Measurements from ENCODE around the gene ZDHHC14.

Gene ZDHHC14

DNA sequence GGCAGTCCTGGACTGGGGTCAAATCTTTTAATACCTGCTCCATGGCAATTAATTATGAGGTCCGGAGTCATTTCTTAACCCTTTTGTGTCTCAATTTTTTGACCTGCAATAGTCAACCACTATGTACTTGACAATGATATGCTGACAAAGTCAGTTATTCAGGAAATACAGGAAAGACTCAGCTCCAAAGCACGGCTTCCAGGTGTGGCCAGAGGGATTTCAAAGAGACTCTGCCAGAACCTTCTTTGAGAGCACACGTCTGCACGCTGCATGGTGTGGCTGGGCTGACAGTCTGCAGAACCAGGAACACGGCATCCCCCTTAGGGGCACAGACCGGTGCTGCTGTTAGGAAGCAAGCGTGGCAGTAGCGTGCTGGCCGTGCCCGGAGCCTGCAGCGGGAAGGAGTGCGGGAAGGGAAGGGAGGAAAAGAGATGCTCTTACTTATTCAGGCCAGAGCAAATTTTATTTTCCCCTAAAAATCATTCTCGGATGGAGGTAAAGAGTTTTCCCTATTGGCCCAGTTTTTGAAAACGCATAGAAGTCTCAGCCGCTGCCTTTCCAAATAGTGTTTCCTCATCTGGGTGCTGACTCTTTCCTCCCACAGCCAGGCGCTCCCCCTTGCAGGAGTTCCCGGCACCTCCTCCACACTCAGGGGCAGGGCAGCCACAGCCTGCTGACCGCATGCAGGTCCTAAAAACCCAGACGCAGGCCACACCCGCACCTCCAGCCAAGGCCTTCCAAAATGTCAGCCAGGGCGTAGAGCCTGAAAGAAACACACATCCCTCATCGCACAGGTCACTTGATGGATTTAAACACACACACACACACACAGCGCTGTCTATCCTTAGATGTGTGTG is 254.6 kb downstream of the ZDHHC14 start:
- peak in 1 of 2 donors; percentile 26 for DNase-seq (ENCODE audit: low read depth in 2 of 2)
- TF ChIP-seq, protein P1, sequence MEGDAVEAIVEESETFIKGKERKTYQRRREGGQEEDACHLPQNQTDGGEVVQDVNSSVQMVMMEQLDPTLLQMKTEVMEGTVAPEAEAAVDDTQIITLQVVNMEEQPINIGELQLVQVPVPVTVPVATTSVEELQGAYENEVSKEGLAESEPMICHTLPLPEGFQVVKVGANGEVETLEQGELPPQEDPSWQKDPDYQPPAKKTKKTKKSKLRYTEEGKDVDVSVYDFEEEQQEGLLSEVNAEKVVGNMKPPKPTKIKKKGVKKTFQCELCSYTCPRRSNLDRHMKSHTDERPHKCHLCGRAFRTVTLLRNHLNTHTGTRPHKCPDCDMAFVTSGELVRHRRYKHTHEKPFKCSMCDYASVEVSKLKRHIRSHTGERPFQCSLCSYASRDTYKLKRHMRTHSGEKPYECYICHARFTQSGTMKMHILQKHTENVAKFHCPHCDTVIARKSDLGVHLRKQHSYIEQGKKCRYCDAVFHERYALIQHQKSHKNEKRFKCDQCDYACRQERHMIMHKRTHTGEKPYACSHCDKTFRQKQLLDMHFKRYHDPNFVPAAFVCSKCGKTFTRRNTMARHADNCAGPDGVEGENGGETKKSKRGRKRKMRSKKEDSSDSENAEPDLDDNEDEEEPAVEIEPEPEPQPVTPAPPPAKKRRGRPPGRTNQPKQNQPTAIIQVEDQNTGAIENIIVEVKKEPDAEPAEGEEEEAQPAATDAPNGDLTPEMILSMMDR (IDR thresholded peaks at IDR 0.05; ENCODE audit: low read depth, low read length) = no peak
- H3K4me3 ChIP-seq (replicated peaks in 1 of 2; ENCODE audit: low read depth in 2 of 2, low read length in 2 of 2) = no peak overlapping the region

- TF ChIP-seq, protein P1 (IDR thresholded peaks at IDR 0.05; ENCODE audit: low read depth, low read length) = no peak
- no peak overlapping the region for H3K4me3 ChIP-seq (replicated peaks in 1 of 2; ENCODE audit: low read depth in 2 of 2, low read length in 2 of 2)
- DNase-seq (ENCODE audit: low read depth in 2 of 2) = no peak
These were observed 256.5 kb downstream of the ZDHHC14 start for GRCh38 chr6:157637516-157637915.

- no peak for DNase-seq (ENCODE audit: low read depth in 2 of 2)
- TF ChIP-seq, protein P1 (IDR thresholded peaks at IDR 0.05; ENCODE audit: low read depth, low read length) = no peak
- H3K4me3 ChIP-seq (replicated peaks in 1 of 2; ENCODE audit: low read depth in 2 of 2, low read length in 2 of 2) = no peak overlapping the region
These were observed 257.1 kb downstream of the ZDHHC14 start for GRCh38 chr6:157637941-157638662.

DNA sequence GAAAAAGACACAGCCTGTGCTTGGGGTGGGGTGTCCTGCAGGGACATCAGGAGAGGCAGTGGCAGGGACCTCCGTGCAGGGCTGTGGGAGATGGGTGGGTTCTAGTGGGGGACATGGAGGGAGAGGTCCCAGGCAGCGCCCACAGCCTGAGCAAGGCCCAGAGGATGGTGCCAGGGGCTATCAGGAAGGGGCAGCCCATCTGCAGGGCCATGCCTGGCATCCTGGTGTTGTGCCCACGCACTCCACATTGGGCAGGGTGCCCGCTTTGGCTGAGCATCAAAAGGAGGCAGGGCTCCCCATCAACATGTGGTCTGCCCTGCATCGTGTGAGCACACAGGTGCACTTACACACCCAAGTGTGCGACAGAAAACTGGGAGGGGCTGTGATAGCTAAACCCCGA is 257.8 kb downstream of the ZDHHC14 start:
- no peak for DNase-seq (ENCODE audit: low read depth in 2 of 2)
- H3K4me3 ChIP-seq (replicated peaks in 1 of 2; ENCODE audit: low read depth in 2 of 2, low read length in 2 of 2) = no peak overlapping the region
- TF ChIP-seq, protein P1 (IDR thresholded peaks at IDR 0.05; ENCODE audit: low read depth, low read length) = no peak

DNA sequence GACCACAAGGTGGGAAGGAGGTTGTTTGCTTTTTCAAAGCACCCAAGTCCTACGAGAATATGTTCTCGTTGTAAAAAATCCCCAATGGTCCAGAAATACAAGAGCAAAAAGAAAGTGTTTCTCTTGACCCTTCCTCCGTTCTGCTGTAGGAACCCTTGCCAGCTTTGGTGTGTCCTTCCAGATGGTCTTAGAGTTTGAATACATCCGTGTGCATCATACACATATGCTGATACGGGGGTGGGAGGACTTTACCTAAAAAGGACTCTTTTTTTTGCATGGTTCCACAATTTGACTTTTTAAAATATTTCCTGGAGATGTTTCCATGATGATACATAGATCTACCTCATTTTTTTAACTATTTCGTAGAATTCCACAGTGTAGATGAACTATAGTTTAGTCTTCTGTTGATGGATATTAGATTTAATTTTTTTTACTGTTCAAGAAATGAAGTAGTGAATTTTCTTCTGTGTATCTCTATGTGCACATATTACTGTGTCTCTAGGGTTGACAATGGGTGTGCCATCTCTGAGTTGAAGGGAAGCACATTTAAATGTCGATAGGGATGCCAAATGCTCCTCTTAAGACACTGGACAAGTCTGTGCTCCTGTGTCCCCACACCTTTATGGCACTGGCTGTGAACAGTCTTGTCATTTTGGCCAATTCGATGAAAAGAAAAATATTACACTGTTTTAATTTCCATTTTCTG is 259.9 kb downstream of the ZDHHC14 start:
- TF ChIP-seq, protein P1 (IDR thresholded peaks at IDR 0.05; ENCODE audit: low read depth, low read length) = no peak
- DNase-seq (ENCODE audit: low read depth in 2 of 2) = no peak
- no peak overlapping the region for H3K4me3 ChIP-seq (replicated peaks in 1 of 2; ENCODE audit: low read depth in 2 of 2, low read length in 2 of 2)

DNA sequence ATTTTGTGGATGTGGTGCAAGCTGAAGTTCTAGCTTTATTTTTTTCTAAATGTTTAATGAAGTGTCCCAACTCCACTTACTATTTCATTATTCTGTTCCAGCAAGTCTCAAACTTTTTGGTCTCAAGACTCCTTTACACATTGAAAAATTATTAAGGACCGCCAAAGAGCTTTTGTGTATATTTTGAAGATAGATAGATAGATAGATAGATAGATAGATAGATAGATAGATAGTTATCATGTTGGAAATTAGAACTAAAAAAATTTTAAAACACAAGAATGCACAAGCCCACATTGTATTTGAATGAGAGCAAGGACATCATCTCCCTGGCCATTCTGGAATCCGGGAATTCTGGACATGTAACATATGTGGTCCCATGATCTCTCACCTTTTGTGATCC is 260.8 kb downstream of the ZDHHC14 start:
- no peak overlapping the region for H3K4me3 ChIP-seq (replicated peaks in 1 of 2; ENCODE audit: low read depth in 2 of 2, low read length in 2 of 2)
- DNase-seq (ENCODE audit: low read depth in 2 of 2) = no peak
- TF ChIP-seq, protein P1 (IDR thresholded peaks at IDR 0.05; ENCODE audit: low read depth, low read length) = no peak

Measured in cardiac fibroblast (primary cell).